ENCODE results near the gene IL22RA1.

DNA sequence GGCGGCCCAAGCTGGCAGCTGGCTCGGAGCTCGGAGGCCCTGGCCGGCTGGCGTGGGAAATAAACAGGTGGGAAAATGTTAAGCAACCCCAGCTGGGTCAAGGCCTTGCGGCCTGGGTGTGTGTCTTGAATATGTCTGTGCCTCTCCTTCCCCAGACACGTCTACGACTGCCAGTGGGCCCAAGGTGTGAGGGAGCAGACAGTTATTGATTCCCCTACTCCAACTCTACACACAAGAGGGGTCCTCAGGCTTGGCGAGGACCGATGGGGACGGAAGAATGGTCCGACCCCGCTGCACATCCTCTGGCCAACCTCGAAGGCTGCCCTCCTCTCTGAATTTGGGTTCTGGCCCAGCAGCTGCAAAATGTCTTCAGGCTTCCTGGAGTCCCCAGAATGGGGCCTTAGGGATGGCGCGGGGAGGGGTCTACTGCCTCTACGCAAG is 2.2 kb downstream of the IL22RA1 start:
- TF ChIP-seq EZH2phosphoT487 (IDR thresholded peaks at IDR 0.05; ENCODE audit: borderline replicate concordance) (no peak), CTCF (conservative IDR thresholded peaks at IDR 0.05; ENCODE audit: low read length) (no peak)

All from Loucy (cell line).